Endothelial cell of umbilical vein (primary cell): ENCODE data around the gene ELMO1. TPM values are rescaled to one million over a fixed set of nuclear protein-coding genes. Genes with fewer than 3 reads are reported as not detected.

Experiments
- BruUV-seq: library from RNA; stranded (reverse); fragments of 400-500 nt; replicated peaks from 2 replicates; lab custom pipeline; 2021; lab: Mats Ljungman, UMichigan
- CTCF ChIA-PET: fragments of 300-600, 350-600 bp; sonication (Branson Sonifier 250); formaldehyde crosslinking; loops from one replicate; lab custom pipeline; 2021; ENCODE audit warnings: antibody characterized with exemption, inconsistent platforms; lab: Charles Lee
- POLR2A ChIA-PET: fragments of 300-600, 350-600 bp; sonication (Branson Sonifier 250); formaldehyde crosslinking; loops from one replicate; lab custom pipeline; 2021; ENCODE audit warnings: antibody characterized with exemption, inconsistent platforms; lab: Charles Lee
- DNase-seq: peaks from one replicate; pipeline ENCODE4 v3.0.0-alpha.2; 2011; ENCODE audit warnings: low read depth, low spot score
- FAIRE-seq: peaks from 2 replicates; lab custom pipeline; 2011; peaks lifted over from hg19 to GRCh38; lab: Jason Lieb, UNC
- H2AFZ ChIP-seq: 2 replicates; pipeline ENCODE4 v1.6.0; 2012; ENCODE audit warnings: low read depth, low read length, control low read depth, inconsistent platforms
- H3K27ac ChIP-seq: 2 replicates; pipeline ENCODE4 v1.5.1; 2011; ENCODE audit warnings: low read depth, mild to moderate bottlenecking, control low read depth, low read length, moderate library complexity; ENCODE audit not compliant: insufficient read depth
- H3K27me3 ChIP-seq, 2 experiments: 2 replicates each; pipeline versions ENCODE4 v1.6.0 to v1.6.1; 2011; ENCODE audit warnings: low read length in 2 of 2, mixed read lengths in 1 of 2; ENCODE audit not compliant: control insufficient read depth in 2 of 2, insufficient read depth in 2 of 2
- H3K36me3 ChIP-seq, 2 experiments: 2 replicates in 1 of 2; 3 replicates in 1 of 2; pipeline ENCODE4 v1.5.1; 2011; ENCODE audit warnings: low read length in 2 of 2, mild to moderate bottlenecking in 1 of 2, moderate library complexity in 1 of 2; ENCODE audit not compliant: control insufficient read depth in 2 of 2, insufficient read depth in 2 of 2; ENCODE audit errors: extremely low read depth in 1 of 2
- H3K4me1 ChIP-seq: 3 replicates; pipeline ENCODE4 v1.5.1; 2011; ENCODE audit warnings: mild to moderate bottlenecking, low read length; ENCODE audit not compliant: control insufficient read depth, insufficient read depth; ENCODE audit errors: extremely low read depth
- H3K4me2 ChIP-seq: 2 replicates; pipeline ENCODE4 v1.6.1; 2011; ENCODE audit warnings: low read length, control low read depth, mixed read lengths; ENCODE audit not compliant: insufficient read depth
- H3K4me3 ChIP-seq, 3 experiments: fragments of 200-600 bp in 1 of 3; sonication (generic), shearing (Covaris generic) in 1 of 3; replicated peaks in 1 of 3; 2 replicates each; pipeline ENCODE4 v1.5.1; 2011 to 2016; ENCODE audit warnings: control low read depth in 3 of 3, low read length in 3 of 3, mild to moderate bottlenecking in 2 of 3, inconsistent platforms in 1 of 3, low read depth in 1 of 3, moderate library complexity in 1 of 3; ENCODE audit not compliant: insufficient read depth in 1 of 3
- H3K79me2 ChIP-seq: 2 replicates; pipeline ENCODE4 v1.6.0; 2012; ENCODE audit warnings: low read length, inconsistent platforms; ENCODE audit not compliant: control insufficient read depth, insufficient read depth
- H3K9ac ChIP-seq: replicated peaks from 2 replicates; pipeline ENCODE3; 2011; ENCODE audit warnings: low read length, control low read depth; ENCODE audit not compliant: insufficient read depth; ENCODE audit errors: extremely low read depth
- H3K9me1 ChIP-seq: replicated peaks from 3 replicates; pipeline ENCODE4 v1.6.0; 2011; ENCODE audit warnings: mild to moderate bottlenecking, low read length; ENCODE audit not compliant: control insufficient read depth, insufficient read depth; ENCODE audit errors: extremely low read depth
- H3K9me3 ChIP-seq: replicated peaks from 2 replicates; pipeline ENCODE4 v1.5.1; 2012; ENCODE audit warnings: low read length, inconsistent platforms; ENCODE audit not compliant: control insufficient read depth, insufficient read depth
- H4K20me1 ChIP-seq: replicated peaks from 2 replicates; pipeline ENCODE3; 2011; ENCODE audit warnings: mild to moderate bottlenecking, low read length; ENCODE audit not compliant: control insufficient read depth, insufficient read depth; ENCODE audit errors: extremely low read depth
- EZH2 ChIP-seq: IDR thresholded peaks from 2 replicates; pipeline ENCODE4 v1.6.1; 2012; ENCODE audit warnings: borderline replicate concordance, low read depth, mild to moderate bottlenecking, moderate library complexity, low read length, inconsistent platforms; ENCODE audit not compliant: severe bottlenecking
- FOS ChIP-seq: IDR thresholded peaks from 2 replicates; pipeline ENCODE4 v1.6.1; 2011; ENCODE audit warnings: mild to moderate bottlenecking, low read length, moderate library complexity, borderline replicate concordance; ENCODE audit not compliant: insufficient read depth
- GATA2 ChIP-seq: IDR thresholded peaks from 2 replicates; pipeline ENCODE4 v1.7.0; 2011; ENCODE audit warnings: low read depth, mild to moderate bottlenecking, moderate library complexity, mixed read lengths, low read length; ENCODE audit not compliant: insufficient read length, insufficient read depth
- JUN ChIP-seq: IDR thresholded peaks from 2 replicates; pipeline ENCODE4 v1.6.1; 2011; ENCODE audit warnings: borderline replicate concordance, low read depth; ENCODE audit not compliant: insufficient read length, insufficient read depth
- MAX ChIP-seq: IDR thresholded peaks from 2 replicates; pipeline ENCODE4 v1.6.1; 2011; ENCODE audit not compliant: insufficient read depth, insufficient read length
- MYC ChIP-seq: IDR thresholded peaks from one replicate; pipeline ENCODE4 v1.6.1; 2011; ENCODE audit warnings: mild to moderate bottlenecking, low read depth, low read length
- POLR2A ChIP-seq: IDR thresholded peaks from 2 replicates; pipeline ENCODE4 v1.6.1; 2012; ENCODE audit warnings: low read depth, mild to moderate bottlenecking, control low read depth, low read length
- POLR2AphosphoS5 ChIP-seq: IDR thresholded peaks from 2 replicates; pipeline ENCODE4 v1.6.1; 2012; ENCODE audit warnings: low read depth, mild to moderate bottlenecking, control low read depth, low read length, moderate library complexity; ENCODE audit not compliant: insufficient read depth
- dilution Hi-C: fragments of 300-500 bp; cut with MboI; formaldehyde crosslinking; loops from one replicate; pipeline ENCODE4 v1.15.0; 2019; ENCODE audit warnings: low sequenced_read_pairs; ENCODE audit not compliant: extremely low pct_ligation_motif_present
- intact Hi-C: fragments of 100-400 bp; cut with micrococcal nuclease; formaldehyde crosslinking; loops from one replicate; pipeline ENCODE4 v1.10.0; 2022
- polyA plus RNA-seq, 4 experiments: library from polyadenylated mRNA; depleted of rRNA in 3 of 4; stranded (reverse) in 3 of 4; unstranded in 1 of 4; fragments of >200 nt; gene quantifications; 2 replicates each; pipeline versions ENCODE4 v1.2.1 to v1.2.3, GENCODE V29; 2011 to 2012; ENCODE audit warnings: missing spikeins in 1 of 4
- total RNA-seq: library from RNA; stranded (reverse); gene quantifications from 2 replicates; pipeline ENCODE4 v1.2.3, GENCODE V29; 2021
- TF ChIP-seq, protein P1 (sequence below), 2 donors: IDR thresholded peaks; 1 replicate in 1 of 2; 2 replicates in 1 of 2; pipeline ENCODE4 v1.5.1; 2011; ENCODE audit warnings: low read length in 2 of 2, mild to moderate bottlenecking in 2 of 2, moderate library complexity in 2 of 2, control low read depth in 1 of 2, inconsistent platforms in 1 of 2, low read depth in 1 of 2; ENCODE audit not compliant: insufficient read depth in 1 of 2; ENCODE audit errors: extremely low read depth in 1 of 2

Gene ELMO1
- total and polyA plus RNA-seq, 2 donors (not counting 3 experiments of a cell fraction or from before 2014, with no cell fraction given), result 17.0 to 30.6 TPM

DNA sequence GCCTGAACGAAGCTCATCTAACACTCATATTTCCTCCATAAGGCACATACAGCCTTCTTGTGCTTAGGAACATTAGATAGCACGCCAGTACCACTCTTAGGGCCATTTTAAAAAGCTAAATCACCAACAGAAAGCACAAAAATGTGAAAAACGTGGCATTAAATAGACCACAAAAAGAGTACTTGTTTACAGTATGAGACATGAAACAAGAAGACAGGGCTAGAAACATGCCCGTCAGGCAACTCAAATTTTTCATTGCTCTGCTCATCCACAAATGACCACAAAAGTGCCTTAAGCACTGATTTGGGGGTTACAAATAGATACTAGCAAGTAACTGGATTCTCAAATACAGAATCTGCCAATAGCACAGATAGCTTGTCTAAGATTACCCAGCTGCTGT, 67.8 kb downstream of the ELMO1 start:
- no peak for FAIRE-seq
- CTCF ChIA-PET, result no interaction called here
- dilution Hi-C loops, result no loop called here

More for the DNA sequence above, 67.8 kb downstream of the ELMO1 start:
- DNase-seq, result no peak
- no peak overlapping the region for H3K27ac ChIP-seq
- intact Hi-C loops, result no loop called here
- H2AFZ ChIP-seq, result no peak overlapping the region
- no peak overlapping the region for H3K4me3 ChIP-seq
- no peaks in the 10 kb centered on the region for H3K79me2 ChIP-seq
- H3K4me1 ChIP-seq, result no peaks in the 10 kb centered on the region
- no peaks in the 10 kb centered on the region for H3K36me3 ChIP-seq
- H3K4me2 ChIP-seq, result no peak overlapping the region
- no peak for TF ChIP-seq POLR2A
- no peak for TF ChIP-seq GATA2
- no peak for TF ChIP-seq FOS
- TF ChIP-seq MYC, result no peak
- no peak for TF ChIP-seq EZH2
- TF ChIP-seq, protein P1, sequence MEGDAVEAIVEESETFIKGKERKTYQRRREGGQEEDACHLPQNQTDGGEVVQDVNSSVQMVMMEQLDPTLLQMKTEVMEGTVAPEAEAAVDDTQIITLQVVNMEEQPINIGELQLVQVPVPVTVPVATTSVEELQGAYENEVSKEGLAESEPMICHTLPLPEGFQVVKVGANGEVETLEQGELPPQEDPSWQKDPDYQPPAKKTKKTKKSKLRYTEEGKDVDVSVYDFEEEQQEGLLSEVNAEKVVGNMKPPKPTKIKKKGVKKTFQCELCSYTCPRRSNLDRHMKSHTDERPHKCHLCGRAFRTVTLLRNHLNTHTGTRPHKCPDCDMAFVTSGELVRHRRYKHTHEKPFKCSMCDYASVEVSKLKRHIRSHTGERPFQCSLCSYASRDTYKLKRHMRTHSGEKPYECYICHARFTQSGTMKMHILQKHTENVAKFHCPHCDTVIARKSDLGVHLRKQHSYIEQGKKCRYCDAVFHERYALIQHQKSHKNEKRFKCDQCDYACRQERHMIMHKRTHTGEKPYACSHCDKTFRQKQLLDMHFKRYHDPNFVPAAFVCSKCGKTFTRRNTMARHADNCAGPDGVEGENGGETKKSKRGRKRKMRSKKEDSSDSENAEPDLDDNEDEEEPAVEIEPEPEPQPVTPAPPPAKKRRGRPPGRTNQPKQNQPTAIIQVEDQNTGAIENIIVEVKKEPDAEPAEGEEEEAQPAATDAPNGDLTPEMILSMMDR (IDR thresholded peaks at IDR 0.05; ENCODE audit: extremely low read depth in 1 of 2, insufficient read depth in 1 of 2, low read depth in 1 of 2, low read length in 2 of 2), result no peak
- no peak for TF ChIP-seq JUN
- TF ChIP-seq POLR2AphosphoS5, result no peak
- no peak for TF ChIP-seq MAX
- H3K27me3 ChIP-seq, result no peaks in the 10 kb centered on the region
- no TSS peak for BruUV-seq
- POLR2A ChIA-PET, result no interaction called here
- H3K9me1 ChIP-seq, result no peaks in the 10 kb centered on the region
- H4K20me1 ChIP-seq, result no peaks in the 10 kb centered on the region
- H3K9ac ChIP-seq, result no peak overlapping the region
- no peaks in the 10 kb centered on the region for H3K9me3 ChIP-seq
